PFSK-1 (cell line): Measurements from ENCODE around the gene ANO8.

Experiments
- FOXP2 ChIP-seq: optimal IDR thresholded peaks from 2 replicates; pipeline ENCODE3; 2011; ENCODE audit warnings: borderline replicate concordance, control low read depth, inconsistent platforms; ENCODE audit not compliant: insufficient read depth; ENCODE audit errors: extremely low read length, extremely low read depth
- POLR2AphosphoS5 ChIP-seq: IDR thresholded peaks from 2 replicates; pipeline ENCODE4 v1.6.1; 2012; ENCODE audit warnings: low read depth, mild to moderate bottlenecking, control low read depth, low read length, moderate library complexity
- SIN3A ChIP-seq: IDR thresholded peaks from 2 replicates; pipeline ENCODE4 v1.6.1; 2012; ENCODE audit warnings: mild to moderate bottlenecking, low read length, moderate library complexity, borderline replicate concordance; ENCODE audit not compliant: insufficient read depth
- TAF1 ChIP-seq: IDR thresholded peaks from 2 replicates; pipeline ENCODE4 v1.6.1; 2012; ENCODE audit warnings: low read length, control low read depth, borderline replicate concordance; ENCODE audit not compliant: insufficient read depth
- TF ChIP-seq, protein P1 (sequence below), 2 experiments: IDR thresholded peaks; 2 replicates each; pipeline versions ENCODE4 v1.6.1 to v1.8.0; 2011 to 2012; ENCODE audit warnings: low read depth in 2 of 2, low read length in 2 of 2, control low read depth in 1 of 2, inconsistent platforms in 1 of 2, mild to moderate bottlenecking in 1 of 2, moderate library complexity in 1 of 2; ENCODE audit not compliant: insufficient read depth in 1 of 2

DNA sequence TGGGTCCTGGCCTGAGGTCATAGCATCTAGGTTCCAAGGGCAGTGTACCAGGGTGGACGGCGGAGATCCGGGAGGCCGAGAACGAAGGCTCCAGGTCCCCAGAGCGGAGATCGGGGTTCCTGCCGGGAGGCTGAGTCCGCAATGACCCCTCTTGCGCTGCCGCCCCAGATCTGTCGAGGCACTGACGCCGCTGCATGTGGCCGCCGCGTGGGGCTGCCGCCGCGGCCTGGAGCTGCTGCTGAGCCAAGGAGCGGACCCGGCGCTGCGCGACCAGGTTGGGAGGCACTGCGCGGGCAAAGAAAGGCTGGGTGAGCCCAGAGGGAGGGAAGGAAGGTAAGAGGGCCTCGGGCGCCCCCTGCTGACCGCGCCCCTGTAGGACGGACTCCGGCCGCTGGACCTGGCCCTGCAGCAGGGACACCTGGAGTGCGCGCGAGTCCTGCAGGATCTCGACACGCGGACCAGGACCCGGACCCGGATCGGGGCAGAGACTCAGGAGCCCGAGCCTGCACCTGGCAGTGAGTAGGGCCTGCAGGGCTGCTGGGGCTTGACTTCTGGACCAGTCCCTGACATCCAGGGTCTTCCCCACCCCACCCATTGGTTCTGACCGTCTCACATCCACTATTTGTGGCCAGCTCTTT, 52.0 kb downstream of the ANO8 start:
- TF ChIP-seq, protein P1, sequence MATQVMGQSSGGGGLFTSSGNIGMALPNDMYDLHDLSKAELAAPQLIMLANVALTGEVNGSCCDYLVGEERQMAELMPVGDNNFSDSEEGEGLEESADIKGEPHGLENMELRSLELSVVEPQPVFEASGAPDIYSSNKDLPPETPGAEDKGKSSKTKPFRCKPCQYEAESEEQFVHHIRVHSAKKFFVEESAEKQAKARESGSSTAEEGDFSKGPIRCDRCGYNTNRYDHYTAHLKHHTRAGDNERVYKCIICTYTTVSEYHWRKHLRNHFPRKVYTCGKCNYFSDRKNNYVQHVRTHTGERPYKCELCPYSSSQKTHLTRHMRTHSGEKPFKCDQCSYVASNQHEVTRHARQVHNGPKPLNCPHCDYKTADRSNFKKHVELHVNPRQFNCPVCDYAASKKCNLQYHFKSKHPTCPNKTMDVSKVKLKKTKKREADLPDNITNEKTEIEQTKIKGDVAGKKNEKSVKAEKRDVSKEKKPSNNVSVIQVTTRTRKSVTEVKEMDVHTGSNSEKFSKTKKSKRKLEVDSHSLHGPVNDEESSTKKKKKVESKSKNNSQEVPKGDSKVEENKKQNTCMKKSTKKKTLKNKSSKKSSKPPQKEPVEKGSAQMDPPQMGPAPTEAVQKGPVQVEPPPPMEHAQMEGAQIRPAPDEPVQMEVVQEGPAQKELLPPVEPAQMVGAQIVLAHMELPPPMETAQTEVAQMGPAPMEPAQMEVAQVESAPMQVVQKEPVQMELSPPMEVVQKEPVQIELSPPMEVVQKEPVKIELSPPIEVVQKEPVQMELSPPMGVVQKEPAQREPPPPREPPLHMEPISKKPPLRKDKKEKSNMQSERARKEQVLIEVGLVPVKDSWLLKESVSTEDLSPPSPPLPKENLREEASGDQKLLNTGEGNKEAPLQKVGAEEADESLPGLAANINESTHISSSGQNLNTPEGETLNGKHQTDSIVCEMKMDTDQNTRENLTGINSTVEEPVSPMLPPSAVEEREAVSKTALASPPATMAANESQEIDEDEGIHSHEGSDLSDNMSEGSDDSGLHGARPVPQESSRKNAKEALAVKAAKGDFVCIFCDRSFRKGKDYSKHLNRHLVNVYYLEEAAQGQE (IDR thresholded peaks at IDR 0.05; ENCODE audit: insufficient read depth in 1 of 2, low read depth in 2 of 2, low read length in 2 of 2), result no peak
- no peak for TF ChIP-seq SIN3A
- no peak for TF ChIP-seq POLR2AphosphoS5
- TF ChIP-seq TAF1, result no peak
- TF ChIP-seq FOXP2, result peak; percentile 92
